Naive thymus-derived CD4-positive, alpha-beta T cell (primary cell): ENCODE data around the gene GPR55. TPM values are rescaled to one million over a fixed set of nuclear protein-coding genes. Genes with fewer than 3 reads are reported as not detected.
"Not testable (repeated sequence)": the region's sequence is repeated elsewhere in the genome, so short reads cannot be mapped to it uniquely, and the experiment has no call there.

Experiments used
- ATAC-seq: fragments of 150-1000 bp; cut with Tn5 transposase; 2 replicates; pipeline ENCODE4 v1.10.0; 2021; ENCODE audit warnings: mild to moderate bottlenecking, moderate library complexity
- CTCF ChIA-PET: fragments of 350-600 bp; sonication (Branson Sonifier 250); formaldehyde crosslinking; loops from one replicate; lab custom pipeline; 2021; ENCODE audit warnings: antibody characterized with exemption; lab: Charles Lee
- POLR2A ChIA-PET: fragments of 350-600 bp; sonication (Branson Sonifier 250); formaldehyde crosslinking; loops from one replicate; lab custom pipeline; 2021; ENCODE audit warnings: antibody characterized with exemption, inconsistent platforms; lab: Charles Lee
- DNase-seq, 9 donors: peaks; one replicate each; pipeline versions ENCODE4 v3.0.0 to v3.0.0-alpha.2; 2020 to 2022; ENCODE audit warnings: mixed read lengths in 1 of 9
- H3K27ac ChIP-seq: one replicate; pipeline ENCODE4 v1.7.0; 2013; ENCODE audit warnings: mild to moderate bottlenecking, low read depth, low read length, moderate library complexity
- H3K27me3 ChIP-seq, 2 donors: one replicate each; pipeline ENCODE4 v1.7.0; 2013; ENCODE audit warnings: low read length in 2 of 2, mild to moderate bottlenecking in 2 of 2, moderate library complexity in 2 of 2; ENCODE audit not compliant: control insufficient read depth in 2 of 2, insufficient read depth in 2 of 2
- H3K36me3 ChIP-seq, 3 experiments: 1 replicate in 2 of 3; 2 replicates in 1 of 3; pipeline ENCODE4 v1.7.0; 2013; ENCODE audit warnings: low read length in 3 of 3, mild to moderate bottlenecking in 3 of 3, moderate library complexity in 1 of 3; ENCODE audit not compliant: insufficient read depth in 3 of 3, control insufficient read depth in 2 of 3
- H3K4me1 ChIP-seq, 2 donors: one replicate each; pipeline ENCODE4 v1.7.0; 2013; ENCODE audit warnings: low read length in 2 of 2, mild to moderate bottlenecking in 2 of 2, moderate library complexity in 1 of 2; ENCODE audit not compliant: control insufficient read depth in 2 of 2, insufficient read depth in 2 of 2
- H3K4me3 ChIP-seq: 2 replicates; pipeline ENCODE4 v1.7.0; 2013; ENCODE audit warnings: mild to moderate bottlenecking, low read length
- H3K9me3 ChIP-seq, 3 experiments: 1 replicate in 2 of 3; 2 replicates in 1 of 3; pipeline ENCODE4 v1.7.0; 2013; ENCODE audit warnings: low read length in 3 of 3; ENCODE audit not compliant: control insufficient read depth in 2 of 3
- H3K27ac Mint-ChIP-seq, 9 donors: one replicate each; pipeline ENCODE4 v1.8.0; 2020 to 2022; ENCODE audit warnings: mixed read lengths in 9 of 9, mild to moderate bottlenecking in 8 of 9, moderate library complexity in 5 of 9, inconsistent platforms in 2 of 9
- H3K27me3 Mint-ChIP-seq, 5 donors: one replicate each; pipeline ENCODE4 v1.8.0; 2021 to 2022; ENCODE audit warnings: mixed read lengths in 5 of 5, mild to moderate bottlenecking in 1 of 5
- H3K36me3 Mint-ChIP-seq, 5 donors: one replicate each; pipeline ENCODE4 v1.8.0; 2020 to 2022; ENCODE audit warnings: mixed read lengths in 5 of 5, mild to moderate bottlenecking in 3 of 5, inconsistent platforms in 1 of 5
- H3K4me1 Mint-ChIP-seq, 7 donors: one replicate each; pipeline ENCODE4 v1.8.0; 2020 to 2022; ENCODE audit warnings: mixed read lengths in 7 of 7, mild to moderate bottlenecking in 3 of 7, inconsistent platforms in 1 of 7
- H3K4me3 Mint-ChIP-seq, 10 donors: one replicate each; pipeline ENCODE4 v1.8.0; 2020 to 2022; ENCODE audit warnings: mild to moderate bottlenecking in 10 of 10, mixed read lengths in 10 of 10, moderate library complexity in 6 of 10, inconsistent platforms in 2 of 10
- H3K9me3 Mint-ChIP-seq, 11 donors: one replicate each; pipeline ENCODE4 v1.8.0; 2020 to 2022; ENCODE audit warnings: mixed read lengths in 11 of 11, mild to moderate bottlenecking in 4 of 11, inconsistent platforms in 1 of 11, moderate library complexity in 1 of 11
- intact Hi-C, 2 donors: fragments of 100-400 bp; cut with micrococcal nuclease; formaldehyde crosslinking; loops; one replicate each; pipeline ENCODE4 v1.15.1; 2023
- polyA plus RNA-seq, 2 donors: library from polyadenylated mRNA; unstranded; fragments of 300-500 nt; fragmentation: Illumina TruSeq; gene quantifications; one replicate each; pipeline ENCODE4 v1.2.3, GENCODE V29; 2021
- total RNA-seq, 6 experiments: library from RNA in 5 of 6; stranded (reverse) in 5 of 6; gene quantifications; 1 replicate in 5 of 6; 2 replicates in 1 of 6; pipeline ENCODE4 v1.2.3 and lab custom pipeline; 2021 to 2026

Gene GPR55
- total and polyA plus RNA-seq, 7 experiments from 2014 or later = 1.3 to 8.8 (median 1.6) TPM

- no peak for ATAC-seq
- no peak overlapping the region for H3K27ac Mint-ChIP-seq
- no peak overlapping the region for H3K4me3 ChIP-seq
- intact Hi-C loops = no loop called here
- peaks cover 1 to 26% (median 12%) of the 10 kb centered on the region in 11 donors for H3K9me3 Mint-ChIP-seq
- ChIA-PET POLR2A (no interaction called here), CTCF (interaction anchor here (0.6 kb wide), 1 partner anchor 777 kb away, joined by 3 read pairs; no protein-coding TSS in a partner anchor)
- H3K27ac ChIP-seq = no peak overlapping the region
- no peak overlapping the region for H3K4me3 Mint-ChIP-seq
- H3K4me1 ChIP-seq = no peaks in the 10 kb centered on the region
- peaks cover 7 to 13% (median 8%) of the 10 kb centered on the region in 5 donors for H3K27me3 Mint-ChIP-seq
- no peaks in the 10 kb centered on the region for H3K27me3 ChIP-seq
- H3K36me3 Mint-ChIP-seq = peaks cover 0 to 8% (median 0%) of the 10 kb centered on the region in 5 donors
- no peak for DNase-seq
- H3K9me3 ChIP-seq = peaks cover 0 to 4% (median 0%) of the 10 kb centered on the region in 3 experiments
- no peaks in the 10 kb centered on the region for H3K36me3 ChIP-seq
- peaks cover 0 to 12% (median 4%) of the 10 kb centered on the region in 7 donors for H3K4me1 Mint-ChIP-seq
Measured at GRCh38 chr2:230937362-230937761, 12.3 kb upstream of the GPR55 start.

- H3K4me1 ChIP-seq, intact Hi-C loops, H3K27ac Mint-ChIP-seq, POLR2A ChIA-PET, H3K4me3 Mint-ChIP-seq, H3K27me3 Mint-ChIP-seq, H3K36me3 ChIP-seq, H3K27ac ChIP-seq, DNase-seq, CTCF ChIA-PET, ATAC-seq, H3K4me3 ChIP-seq, H3K36me3 Mint-ChIP-seq, H3K27me3 ChIP-seq, H3K9me3 ChIP-seq: not testable (repeated sequence)
- peaks cover 0 to 19% (median 4%) of the 10 kb centered on the region in 7 donors for H3K4me1 Mint-ChIP-seq
- H3K9me3 Mint-ChIP-seq = peaks cover 1 to 26% (median 12%) of the 10 kb centered on the region in 11 donors
Measured at GRCh38 chr2:230936243-230936642, 11.2 kb upstream of the GPR55 start.

- intact Hi-C loops = no loop called here
- ATAC-seq = no peak
Measured at GRCh38 chr2:230935130-230935430, 10.0 kb upstream of the GPR55 start.

GRCh38 chr2:230934231-230935129 is 9.4 kb upstream of the GPR55 start:
- no peak overlapping the region for H3K27ac ChIP-seq
- Mint-ChIP-seq H3K36me3 (peaks cover 0 to 8% (median 0%) of the 10 kb centered on the region in 5 donors), H3K4me3 (no peak overlapping the region), H3K9me3 (peaks cover 1 to 26% (median 12%) of the 10 kb centered on the region in 11 donors), H3K4me1 (peaks cover 0 to 19% (median 4%) of the 10 kb centered on the region in 7 donors), H3K27me3 (peaks cover 0 to 16% (median 8%) of the 10 kb centered on the region in 5 donors), H3K27ac (no peak overlapping the region)
- H3K27me3 ChIP-seq = no peaks in the 10 kb centered on the region
- POLR2A ChIA-PET = no interaction called here
- DNase-seq (no peak), ATAC-seq (no peak)
- CTCF ChIA-PET = no interaction called here
- no peak overlapping the region for H3K4me3 ChIP-seq
- intact Hi-C loops = no loop called here
- no peaks in the 10 kb centered on the region for H3K4me1 ChIP-seq
- no peaks in the 10 kb centered on the region for H3K36me3 ChIP-seq
- H3K9me3 ChIP-seq = peaks cover 0 to 4% (median 0%) of the 10 kb centered on the region in 3 experiments

More at GRCh38 chr2:230935130-230935430, 10.0 kb upstream of the GPR55 start:
- Mint-ChIP-seq H3K27me3 (peaks cover 0 to 16% (median 8%) of the 10 kb centered on the region in 5 donors), H3K27ac (no peak overlapping the region), H3K36me3 (peaks cover 0 to 8% (median 0%) of the 10 kb centered on the region in 5 donors), H3K9me3 (peaks cover 1 to 26% (median 12%) of the 10 kb centered on the region in 11 donors), H3K4me3 (no peak overlapping the region), H3K4me1 (peaks cover 0 to 19% (median 4%) of the 10 kb centered on the region in 7 donors)
- no peak overlapping the region for H3K4me3 ChIP-seq
- DNase-seq = no peak
- no peak overlapping the region for H3K27ac ChIP-seq
- no peaks in the 10 kb centered on the region for H3K27me3 ChIP-seq
- ChIA-PET CTCF (no interaction called here), POLR2A (no interaction called here)
- H3K36me3 ChIP-seq = no peaks in the 10 kb centered on the region
- peaks cover 0 to 4% (median 0%) of the 10 kb centered on the region in 3 experiments for H3K9me3 ChIP-seq
- no peaks in the 10 kb centered on the region for H3K4me1 ChIP-seq

- no peaks in the 10 kb centered on the region for H3K4me1 ChIP-seq
- ATAC-seq (no peak), DNase-seq (no peak)
- H3K27ac ChIP-seq = no peak overlapping the region
- Mint-ChIP-seq H3K36me3 (peaks cover 0 to 8% (median 0%) of the 10 kb centered on the region in 5 donors), H3K27ac (no peak overlapping the region), H3K4me1 (peaks cover 0 to 19% (median 4%) of the 10 kb centered on the region in 7 donors), H3K27me3 (peaks cover 0 to 16% (median 8%) of the 10 kb centered on the region in 5 donors), H3K4me3 (no peak overlapping the region), H3K9me3 (peaks cover 1 to 26% (median 12%) of the 10 kb centered on the region in 11 donors)
- intact Hi-C loops = no loop called here
- ChIA-PET POLR2A (no interaction called here), CTCF (no interaction called here)
- no peaks in the 10 kb centered on the region for H3K36me3 ChIP-seq
- H3K9me3 ChIP-seq = peaks cover 0 to 4% (median 0%) of the 10 kb centered on the region in 3 experiments
- H3K4me3 ChIP-seq = no peak overlapping the region
- H3K27me3 ChIP-seq = no peaks in the 10 kb centered on the region
Measured at GRCh38 chr2:230933521-230934180, 8.6 kb upstream of the GPR55 start.

GRCh38 chr2:230932556-230933511 is 7.8 kb upstream of the GPR55 start:
- peaks cover 0 to 21% (median 4%) of the 10 kb centered on the region in 7 donors for H3K4me1 Mint-ChIP-seq
- Histone ChIP-seq H3K4me3 (no peak overlapping the region), H3K4me1 (no peaks in the 10 kb centered on the region), H3K9me3 (peaks cover 0 to 4% (median 0%) of the 10 kb centered on the region in 3 experiments), H3K27ac (no peak overlapping the region), H3K27me3 (no peaks in the 10 kb centered on the region), H3K36me3 (no peaks in the 10 kb centered on the region)
- no peak overlapping the region for H3K27ac Mint-ChIP-seq
- intact Hi-C loops = no loop called here
- ChIA-PET CTCF (no interaction called here), POLR2A (no interaction called here)
- peaks cover 0 to 19% (median 8%) of the 10 kb centered on the region in 5 donors for H3K27me3 Mint-ChIP-seq
- H3K9me3 Mint-ChIP-seq = peaks cover 0 to 26% (median 12%) of the 10 kb centered on the region in 11 donors
- DNase-seq = no peak
- peak; percentile 60 for ATAC-seq
- H3K4me3 Mint-ChIP-seq = peak overlapping the region in 1 of 10 donors; percentile 33
- peaks cover 0 to 8% (median 0%) of the 10 kb centered on the region in 5 donors for H3K36me3 Mint-ChIP-seq
